Activated T-helper 9 cell treated with anti-CD3 and anti-CD28 coated beads, Interleukin-2, amount 50 U/mL, for 16 hours (primary cell): ENCODE data around the gene STYXL2.

Source experiments
- DNase-seq: peaks from one replicate; pipeline ENCODE4 v3.0.0-alpha.2; 2020; ENCODE audit warnings: low read depth

Gene STYXL2

GRCh38 chr1:167110586-167110985 lies 16.7 kb downstream of the STYXL2 start:
- DNase-seq: no peak

GRCh38 chr1:167111868-167112709 lies 18.2 kb downstream of the STYXL2 start:
- DNase-seq: no peak

DNA sequence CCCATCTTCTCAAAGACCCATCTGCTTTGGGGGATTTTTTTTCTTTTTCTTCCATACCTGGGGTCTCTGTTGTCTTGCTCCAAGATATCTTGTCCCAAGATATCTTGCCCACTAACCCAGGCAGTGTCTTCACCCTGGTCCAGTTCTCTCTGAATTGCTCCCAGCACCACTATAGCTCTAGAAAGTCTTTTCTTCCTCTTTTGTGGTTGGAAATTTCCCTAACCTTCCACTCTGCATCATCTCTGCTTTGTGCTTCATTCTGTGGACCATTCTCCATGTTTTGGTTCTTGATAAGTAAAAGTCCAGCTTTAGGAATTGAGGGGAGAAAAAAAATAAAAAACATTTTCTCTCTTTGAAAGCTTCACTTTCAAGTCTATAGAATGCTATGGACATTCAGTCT lies 20.9 kb downstream of the STYXL2 start:
- DNase-seq: no peak

GRCh38 chr1:167115655-167116054 lies 21.8 kb downstream of the STYXL2 start:
- no peak for DNase-seq

GRCh38 chr1:167116174-167116573 lies 22.3 kb downstream of the STYXL2 start:
- no peak for DNase-seq

DNA sequence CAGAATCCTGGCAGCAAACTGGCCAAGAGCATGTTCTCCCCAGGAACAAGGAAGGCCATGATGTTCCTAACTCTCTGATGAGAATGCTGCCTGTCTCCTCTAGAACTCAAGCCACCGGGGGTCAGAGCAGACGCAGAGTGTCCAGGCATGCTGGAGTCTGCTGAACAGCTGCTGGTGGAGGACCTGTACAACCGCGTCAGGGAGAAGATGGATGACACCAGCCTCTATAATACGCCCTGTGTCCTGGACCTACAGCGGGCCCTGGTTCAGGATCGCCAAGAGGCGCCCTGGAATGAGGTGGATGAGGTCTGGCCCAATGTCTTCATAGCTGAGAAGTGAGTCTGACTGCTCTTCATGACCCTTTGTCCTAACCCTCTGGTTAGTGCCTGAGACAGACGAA lies 23.4 kb downstream of the STYXL2 start:
- DNase-seq: no peak

DNA sequence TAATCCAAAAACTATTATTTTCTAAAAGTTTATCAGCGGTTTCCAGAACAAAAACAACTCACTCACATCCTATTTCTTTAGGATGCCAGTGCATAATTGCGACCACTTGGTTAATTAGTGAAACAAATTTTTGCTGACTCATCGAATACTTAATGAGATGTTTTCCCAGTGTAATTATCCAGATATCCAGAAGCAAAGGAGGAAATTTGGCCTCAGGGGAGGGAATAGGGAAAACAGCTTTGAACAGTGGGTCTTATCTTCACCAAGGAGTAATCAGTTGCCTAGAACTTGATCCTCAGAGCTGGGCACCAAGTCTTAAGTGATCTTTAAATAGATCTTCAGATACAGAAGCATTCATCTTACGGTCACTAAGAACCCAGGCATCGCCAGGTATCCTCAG lies 24.3 kb downstream of the STYXL2 start:
- DNase-seq: no peak

- no peak for DNase-seq
Measured at GRCh38 chr1:167119696-167120095, 25.8 kb downstream of the STYXL2 start.

GRCh38 chr1:167120899-167121298 lies 27.0 kb downstream of the STYXL2 start:
- DNase-seq: no peak

DNA sequence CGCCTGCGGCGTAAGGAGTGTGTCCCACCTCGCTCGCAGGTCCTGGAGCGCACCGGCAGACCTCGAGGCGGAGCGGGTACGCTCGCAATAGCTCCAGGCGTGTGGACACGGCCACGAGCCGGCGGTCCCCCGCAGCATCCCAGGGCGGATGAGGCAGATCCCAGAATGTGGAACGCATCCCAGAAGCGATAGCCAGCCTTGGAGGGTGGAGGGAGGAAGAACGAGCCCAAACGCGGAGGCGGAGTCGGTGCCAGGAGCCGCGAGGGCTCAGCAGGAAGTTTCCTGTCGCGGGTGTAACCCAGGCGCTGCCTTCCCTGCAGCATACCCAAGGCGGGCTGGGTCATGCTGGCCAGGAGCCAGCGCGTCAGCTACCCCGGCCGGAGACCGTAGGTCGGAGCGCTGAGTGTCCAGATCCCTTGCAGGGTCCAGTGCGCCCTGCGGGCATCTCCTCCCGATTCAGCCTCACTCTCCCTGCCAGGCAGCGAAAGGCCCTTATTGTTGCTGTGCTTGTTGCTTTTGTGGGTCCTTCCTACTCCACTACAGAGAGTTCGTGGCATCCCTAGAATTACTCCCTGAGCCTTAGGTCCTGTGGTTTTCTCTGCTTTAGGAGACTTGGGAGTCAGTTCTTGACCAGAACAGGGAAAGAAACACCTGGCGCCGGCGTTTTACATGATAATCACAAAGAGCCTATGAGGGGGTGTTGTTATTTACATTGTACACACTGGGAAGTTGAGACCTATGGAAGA lies 27.7 kb downstream of the STYXL2 start:
- no peak for DNase-seq

DNA sequence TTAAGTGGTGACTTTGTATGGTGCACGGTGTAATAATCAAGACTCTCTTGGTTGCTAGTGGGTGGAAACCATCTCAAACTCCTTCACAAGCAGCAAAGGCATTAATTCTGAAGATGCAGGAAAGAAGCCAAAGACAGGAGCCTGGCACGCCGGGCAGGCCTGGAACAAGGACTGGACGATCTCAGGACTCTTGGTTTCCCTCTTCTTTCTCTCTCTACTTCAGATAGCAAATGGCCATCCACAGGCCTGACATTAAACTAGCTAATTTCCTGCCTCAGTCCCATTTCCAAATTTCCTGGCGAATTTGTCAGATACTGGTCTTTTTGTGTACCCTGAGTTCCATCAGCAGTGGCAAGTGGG lies 28.2 kb downstream of the STYXL2 start:
- DNase-seq: no peak

DNA sequence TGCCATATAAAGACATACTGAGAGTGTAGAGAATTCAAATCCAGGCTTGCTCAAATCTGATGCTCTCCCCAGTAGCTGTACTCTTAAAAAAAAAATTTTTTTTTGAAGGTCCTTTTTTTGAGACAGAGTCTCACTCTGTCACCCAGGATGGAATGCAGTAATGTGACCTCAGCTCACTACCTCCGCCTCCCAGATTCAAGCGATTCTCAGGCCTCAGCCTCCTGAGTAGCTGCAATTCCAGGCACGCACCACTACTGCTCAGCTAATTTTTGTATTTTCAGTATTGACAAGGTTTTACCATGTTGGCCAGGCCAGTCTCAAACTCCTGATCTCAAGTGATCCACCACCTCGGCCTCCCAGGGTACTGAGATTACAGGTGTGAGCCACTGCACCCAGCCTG lies 28.7 kb downstream of the STYXL2 start:
- no peak for DNase-seq

DNA sequence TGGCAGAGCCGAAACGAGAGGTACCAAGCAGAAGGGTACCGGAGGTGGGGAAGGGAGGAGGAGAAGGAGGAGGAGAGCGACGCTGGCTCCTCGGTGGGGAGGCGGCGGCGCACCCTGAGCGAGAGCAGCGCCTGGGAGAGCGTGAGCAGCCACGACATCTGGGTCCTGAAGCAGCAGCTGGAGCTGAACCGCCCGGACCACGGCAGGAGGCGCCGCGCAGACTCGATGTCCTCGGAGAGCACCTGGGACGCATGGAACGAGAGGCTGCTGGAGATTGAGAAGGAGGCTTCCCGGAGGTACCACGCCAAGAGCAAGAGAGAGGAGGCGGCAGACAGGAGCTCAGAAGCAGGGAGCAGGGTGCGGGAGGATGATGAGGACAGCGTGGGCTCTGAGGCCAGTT lies 32.4 kb downstream of the STYXL2 start:
- DNase-seq: no peak

DNA sequence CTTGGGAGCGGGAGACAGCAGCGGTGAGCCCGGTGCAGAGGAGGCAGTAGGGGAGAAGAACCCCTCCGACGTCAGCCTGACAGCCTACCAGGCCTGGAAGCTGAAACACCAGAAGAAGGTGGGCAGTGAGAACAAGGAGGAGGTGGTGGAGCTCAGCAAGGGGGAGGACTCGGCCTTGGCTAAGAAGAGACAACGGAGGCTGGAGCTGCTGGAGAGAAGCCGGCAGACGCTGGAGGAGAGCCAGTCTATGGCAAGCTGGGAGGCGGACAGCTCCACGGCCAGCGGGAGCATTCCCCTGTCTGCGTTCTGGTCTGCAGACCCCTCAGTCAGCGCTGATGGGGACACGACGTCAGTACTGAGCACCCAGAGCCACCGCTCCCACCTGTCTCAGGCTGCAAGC lies 32.9 kb downstream of the STYXL2 start:
- DNase-seq: no peak

DNA sequence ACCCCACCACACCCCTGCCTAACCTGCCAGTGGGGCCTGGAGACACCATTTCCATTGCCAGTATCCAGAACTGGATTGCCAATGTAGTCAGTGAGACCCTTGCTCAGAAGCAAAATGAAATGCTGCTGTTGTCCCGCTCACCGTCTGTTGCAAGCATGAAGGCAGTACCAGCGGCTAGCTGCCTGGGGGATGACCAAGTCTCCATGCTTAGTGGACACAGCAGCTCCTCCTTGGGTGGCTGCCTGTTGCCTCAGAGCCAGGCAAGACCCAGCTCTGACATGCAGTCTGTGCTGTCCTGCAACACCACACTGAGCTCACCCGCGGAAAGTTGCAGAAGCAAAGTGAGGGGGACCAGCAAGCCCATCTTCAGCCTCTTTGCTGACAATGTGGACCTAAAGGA lies 33.4 kb downstream of the STYXL2 start:
- DNase-seq: no peak

- DNase-seq: no peak
Measured at GRCh38 chr1:167127661-167128060, 33.8 kb downstream of the STYXL2 start.

GRCh38 chr1:167128261-167129227 lies 34.7 kb downstream of the STYXL2 start:
- no peak for DNase-seq

GRCh38 chr1:167130829-167131510 lies 37.1 kb downstream of the STYXL2 start:
- no peak for DNase-seq

DNA sequence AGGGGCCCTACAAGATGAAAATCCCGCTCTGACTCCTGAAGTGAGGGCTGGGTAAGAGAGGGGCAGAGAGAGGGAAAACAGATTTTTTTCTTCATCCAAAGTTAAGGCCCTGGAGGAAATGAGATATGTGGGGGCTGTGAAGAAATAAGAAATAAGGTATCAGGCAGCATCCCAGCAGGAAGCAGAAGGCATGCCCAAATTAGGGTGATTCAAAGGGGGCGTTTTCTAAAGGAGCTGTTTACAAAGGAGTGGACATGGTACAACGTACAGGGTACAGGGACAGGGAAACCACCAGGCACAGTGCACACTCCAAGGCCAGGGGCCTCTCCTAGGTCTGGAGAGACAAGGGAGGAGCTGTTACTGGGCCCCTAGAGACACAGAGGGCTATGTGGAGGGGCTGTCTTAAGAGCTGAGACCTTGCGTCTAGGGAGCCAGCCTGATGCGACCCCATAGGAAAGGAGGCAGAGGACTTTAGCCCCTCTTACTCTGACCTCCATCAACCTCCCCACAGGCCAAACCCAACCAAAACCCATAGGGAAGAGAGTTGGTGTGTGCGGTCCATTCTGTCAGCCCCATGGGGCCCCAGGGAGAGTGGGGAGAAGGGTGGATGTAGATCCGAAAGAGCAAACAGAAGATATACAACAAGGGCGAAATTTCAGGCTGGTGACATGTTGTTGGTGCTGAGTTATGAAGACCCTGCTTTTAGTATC lies 38.6 kb downstream of the STYXL2 start:
- no peak for DNase-seq

GRCh38 chr1:167135281-167135840 lies 41.5 kb downstream of the STYXL2 start:
- DNase-seq: no peak

DNA sequence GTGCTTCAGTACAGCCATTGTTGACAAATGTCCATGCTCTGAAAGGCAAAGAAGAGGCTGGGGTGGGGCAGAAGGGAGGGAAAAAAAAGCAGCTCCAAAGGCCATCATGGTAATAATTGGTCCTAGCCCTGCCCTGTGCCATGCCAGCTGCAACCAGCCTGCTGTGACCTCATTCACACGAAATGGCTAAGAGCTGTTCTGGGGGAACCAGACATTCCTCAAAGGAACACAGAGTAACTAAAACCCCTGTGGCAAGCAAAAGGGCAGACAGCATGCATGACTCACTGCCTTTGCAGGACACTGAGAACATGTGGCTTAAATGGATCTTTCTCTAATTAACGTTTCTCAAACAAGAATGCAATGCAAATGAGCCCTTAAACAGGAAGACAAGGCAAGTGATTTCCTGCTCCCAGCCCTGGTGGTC lies 42.3 kb downstream of the STYXL2 start:
- DNase-seq: no peak
